ENCODE results near the gene PCDH7.

Gene PCDH7

GRCh38 chr4:30721185-30722091 is 1.3 kb downstream of the PCDH7 start:
- no peaks in the 10 kb centered on the region for H3K9me3 Mint-ChIP-seq
- peaks cover 16% of the 10 kb centered on the region for H3K27me3 Mint-ChIP-seq
- no peak overlapping the region for H3K27ac Mint-ChIP-seq
- ATAC-seq (ENCODE audit: low read depth), result no peak
- peaks cover 8% of the 10 kb centered on the region for H3K4me1 Mint-ChIP-seq
- H3K4me3 Mint-ChIP-seq, result no peak overlapping the region
- no peak for DNase-seq (ENCODE audit: low spot score in 2 of 2)
- H3K36me3 Mint-ChIP-seq, result no peaks in the 10 kb centered on the region

- no peak overlapping the region for H3K27ac Mint-ChIP-seq
- H3K9me3 Mint-ChIP-seq, result no peaks in the 10 kb centered on the region
- peaks cover 6% of the 10 kb centered on the region for H3K4me1 Mint-ChIP-seq
- ATAC-seq (ENCODE audit: low read depth) (no peak), DNase-seq (ENCODE audit: low spot score in 2 of 2) (no peak)
- H3K27me3 Mint-ChIP-seq, result peaks cover 16% of the 10 kb centered on the region
- H3K4me3 Mint-ChIP-seq, result no peak overlapping the region
- no peaks in the 10 kb centered on the region for H3K36me3 Mint-ChIP-seq
Observed at GRCh38 chr4:30722092-30722358, 1.9 kb downstream of the PCDH7 start.

DNA sequence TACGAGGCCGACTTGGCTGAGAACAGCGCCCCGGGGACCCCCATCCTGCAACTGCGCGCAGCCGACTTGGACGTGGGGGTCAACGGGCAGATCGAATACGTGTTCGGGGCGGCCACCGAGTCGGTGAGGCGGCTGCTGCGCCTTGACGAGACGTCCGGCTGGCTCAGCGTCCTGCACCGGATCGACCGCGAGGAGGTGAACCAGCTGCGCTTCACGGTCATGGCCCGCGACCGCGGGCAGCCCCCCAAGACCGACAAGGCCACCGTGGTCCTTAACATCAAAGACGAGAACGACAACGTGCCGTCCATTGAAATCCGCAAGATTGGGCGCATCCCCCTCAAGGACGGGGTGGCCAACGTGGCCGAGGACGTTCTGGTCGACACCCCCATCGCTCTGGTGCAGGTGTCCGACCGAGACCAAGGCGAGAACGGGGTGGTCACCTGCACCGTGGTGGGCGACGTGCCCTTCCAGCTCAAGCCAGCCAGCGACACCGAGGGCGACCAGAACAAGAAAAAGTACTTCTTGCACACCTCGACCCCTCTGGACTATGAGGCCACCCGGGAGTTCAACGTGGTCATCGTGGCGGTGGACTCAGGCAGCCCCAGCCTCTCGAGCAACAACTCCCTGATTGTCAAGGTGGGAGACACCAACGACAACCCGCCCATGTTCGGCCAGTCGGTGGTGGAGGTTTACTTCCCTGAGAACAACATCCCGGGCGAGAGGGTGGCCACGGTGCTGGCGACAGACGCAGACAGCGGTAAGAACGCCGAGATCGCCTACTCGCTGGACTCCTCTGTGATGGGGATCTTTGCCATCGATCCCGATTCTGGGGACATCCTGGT is 2.4 kb downstream of the PCDH7 start:
- Mint-ChIP-seq H3K4me1 (peaks cover 2% of the 10 kb centered on the region), H3K27me3 (peaks cover 12% of the 10 kb centered on the region), H3K27ac (no peak overlapping the region), H3K9me3 (no peaks in the 10 kb centered on the region), H3K36me3 (no peaks in the 10 kb centered on the region), H3K4me3 (no peak overlapping the region)
- no peak for DNase-seq (ENCODE audit: low spot score in 2 of 2)
- no peak for ATAC-seq (ENCODE audit: low read depth)

DNA sequence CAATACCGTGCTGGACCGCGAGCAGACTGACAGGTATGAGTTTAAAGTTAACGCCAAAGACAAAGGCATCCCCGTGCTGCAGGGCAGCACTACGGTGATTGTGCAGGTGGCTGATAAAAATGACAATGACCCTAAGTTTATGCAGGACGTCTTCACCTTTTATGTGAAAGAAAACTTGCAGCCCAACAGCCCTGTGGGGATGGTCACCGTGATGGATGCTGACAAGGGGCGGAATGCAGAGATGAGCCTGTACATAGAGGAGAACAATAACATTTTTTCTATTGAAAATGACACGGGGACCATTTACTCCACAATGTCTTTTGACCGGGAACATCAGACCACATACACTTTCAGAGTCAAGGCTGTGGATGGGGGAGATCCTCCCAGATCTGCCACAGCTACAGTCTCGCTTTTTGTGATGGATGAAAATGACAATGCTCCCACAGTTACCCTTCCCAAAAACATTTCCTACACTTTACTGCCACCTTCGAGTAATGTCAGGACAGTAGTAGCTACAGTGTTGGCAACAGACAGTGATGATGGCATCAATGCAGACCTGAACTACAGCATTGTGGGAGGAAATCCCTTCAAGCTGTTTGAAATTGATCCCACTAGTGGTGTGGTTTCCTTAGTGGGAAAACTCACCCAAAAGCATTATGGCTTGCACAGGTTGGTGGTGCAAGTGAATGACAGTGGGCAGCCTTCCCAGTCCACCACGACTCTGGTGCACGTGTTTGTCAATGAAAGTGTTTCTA is 3.2 kb downstream of the PCDH7 start:
- no peak for ATAC-seq (ENCODE audit: low read depth)
- no peak for DNase-seq (ENCODE audit: low spot score in 2 of 2)
- peaks cover 2% of the 10 kb centered on the region for H3K4me1 Mint-ChIP-seq
- no peaks in the 10 kb centered on the region for H3K9me3 Mint-ChIP-seq
- no peaks in the 10 kb centered on the region for H3K36me3 Mint-ChIP-seq
- H3K4me3 Mint-ChIP-seq, result no peak overlapping the region
- H3K27me3 Mint-ChIP-seq, result peaks cover 8% of the 10 kb centered on the region
- no peak overlapping the region for H3K27ac Mint-ChIP-seq

- Mint-ChIP-seq H3K36me3 (no peaks in the 10 kb centered on the region), H3K4me3 (no peak overlapping the region), H3K27me3 (peaks cover 6% of the 10 kb centered on the region), H3K27ac (no peak overlapping the region), H3K4me1 (peaks cover under 1% of the 10 kb centered on the region), H3K9me3 (no peaks in the 10 kb centered on the region)
- no peak for DNase-seq (ENCODE audit: low spot score in 2 of 2)
- ATAC-seq (ENCODE audit: low read depth), result no peak
Observed at GRCh38 chr4:30724247-30724646, 4.1 kb downstream of the PCDH7 start.

DNA sequence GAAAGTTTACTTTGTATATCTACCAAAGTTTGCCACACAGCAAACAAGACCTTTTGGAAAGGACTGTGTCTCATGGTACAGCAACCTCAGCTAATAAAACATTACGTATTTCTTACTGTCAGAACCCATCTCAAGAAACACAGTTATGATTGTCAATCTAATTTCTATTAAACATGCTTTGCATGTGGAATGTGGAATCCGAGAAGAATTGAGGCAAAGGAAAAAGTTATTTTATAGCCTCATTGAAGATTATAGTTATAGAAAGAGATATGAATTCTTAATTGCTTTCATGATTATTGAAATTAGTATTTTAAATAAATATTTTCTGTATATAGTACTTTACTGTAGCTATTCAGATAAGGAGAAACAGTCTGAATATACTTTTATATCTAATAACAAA is 5.4 kb downstream of the PCDH7 start:
- no peak overlapping the region for H3K4me3 Mint-ChIP-seq
- H3K4me1 Mint-ChIP-seq, result no peaks in the 10 kb centered on the region
- no peak for ATAC-seq (ENCODE audit: low read depth)
- H3K27me3 Mint-ChIP-seq, result peaks cover 3% of the 10 kb centered on the region
- no peaks in the 10 kb centered on the region for H3K36me3 Mint-ChIP-seq
- H3K9me3 Mint-ChIP-seq, result no peaks in the 10 kb centered on the region
- no peak overlapping the region for H3K27ac Mint-ChIP-seq
- DNase-seq (ENCODE audit: low spot score in 2 of 2), result no peak

DNA sequence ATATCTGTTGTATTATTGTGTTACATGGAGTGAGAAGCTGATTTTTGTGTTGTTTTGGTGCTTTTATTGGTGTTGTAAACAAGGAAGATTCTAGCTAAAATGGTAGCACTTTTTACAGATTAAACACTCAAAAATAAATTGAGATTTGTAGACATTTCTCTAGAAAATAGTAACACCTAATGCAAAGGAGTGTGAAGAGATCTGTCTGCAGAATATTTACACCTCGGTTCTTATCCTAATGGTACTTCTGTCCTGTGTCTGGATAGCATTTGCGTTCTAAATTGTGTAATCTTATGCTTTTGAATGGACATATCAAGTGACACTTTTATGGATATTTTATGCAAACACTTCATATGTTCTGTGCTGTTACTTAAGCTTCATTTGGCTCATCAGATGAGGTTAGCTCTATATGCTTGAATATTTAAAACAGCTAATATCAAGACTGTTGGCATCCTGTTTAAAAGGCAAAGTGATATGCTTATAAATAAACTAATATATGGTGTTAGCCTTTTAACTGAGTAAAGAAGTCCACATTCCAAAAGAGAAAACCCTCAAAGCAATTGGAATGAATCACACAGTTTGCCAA is 6.0 kb downstream of the PCDH7 start:
- no peaks in the 10 kb centered on the region for H3K36me3 Mint-ChIP-seq
- H3K27me3 Mint-ChIP-seq, result peaks cover 2% of the 10 kb centered on the region
- H3K9me3 Mint-ChIP-seq, result no peaks in the 10 kb centered on the region
- H3K4me1 Mint-ChIP-seq, result no peaks in the 10 kb centered on the region
- DNase-seq (ENCODE audit: low spot score in 2 of 2) (no peak), ATAC-seq (ENCODE audit: low read depth) (no peak)
- H3K4me3 Mint-ChIP-seq, result no peak overlapping the region
- H3K27ac Mint-ChIP-seq, result no peak overlapping the region

- Mint-ChIP-seq H3K27ac (no peak overlapping the region), H3K9me3 (no peaks in the 10 kb centered on the region), H3K4me3 (no peak overlapping the region), H3K4me1 (no peaks in the 10 kb centered on the region), H3K27me3 (peaks cover 2% of the 10 kb centered on the region), H3K36me3 (no peaks in the 10 kb centered on the region)
- DNase-seq (ENCODE audit: low spot score in 2 of 2) (no peak), ATAC-seq (ENCODE audit: low read depth) (no peak)
Observed at GRCh38 chr4:30727409-30727808, 7.2 kb downstream of the PCDH7 start.

GRCh38 chr4:30728311-30728710 is 8.1 kb downstream of the PCDH7 start:
- no peaks in the 10 kb centered on the region for H3K9me3 Mint-ChIP-seq
- DNase-seq (ENCODE audit: low spot score in 2 of 2) (no peak), ATAC-seq (ENCODE audit: low read depth) (no peak)
- no peaks in the 10 kb centered on the region for H3K4me1 Mint-ChIP-seq
- no peaks in the 10 kb centered on the region for H3K36me3 Mint-ChIP-seq
- no peaks in the 10 kb centered on the region for H3K27me3 Mint-ChIP-seq
- no peak overlapping the region for H3K4me3 Mint-ChIP-seq
- no peak overlapping the region for H3K27ac Mint-ChIP-seq

GRCh38 chr4:30743897-30744296 is 23.7 kb downstream of the PCDH7 start:
- no peaks in the 10 kb centered on the region for H3K27me3 Mint-ChIP-seq
- no peaks in the 10 kb centered on the region for H3K9me3 Mint-ChIP-seq
- no peak overlapping the region for H3K27ac Mint-ChIP-seq
- no peak overlapping the region for H3K4me3 Mint-ChIP-seq
- DNase-seq (ENCODE audit: low spot score in 2 of 2) (no peak), ATAC-seq (ENCODE audit: low read depth) (no peak)
- H3K4me1 Mint-ChIP-seq, result no peaks in the 10 kb centered on the region
- H3K36me3 Mint-ChIP-seq, result no peaks in the 10 kb centered on the region

GRCh38 chr4:30744386-30744785 is 24.2 kb downstream of the PCDH7 start:
- H3K27ac Mint-ChIP-seq, result no peak overlapping the region
- H3K36me3 Mint-ChIP-seq, result no peaks in the 10 kb centered on the region
- no peaks in the 10 kb centered on the region for H3K9me3 Mint-ChIP-seq
- H3K4me1 Mint-ChIP-seq, result no peaks in the 10 kb centered on the region
- H3K4me3 Mint-ChIP-seq, result no peak overlapping the region
- ATAC-seq (ENCODE audit: low read depth), result no peak
- H3K27me3 Mint-ChIP-seq, result no peaks in the 10 kb centered on the region
- DNase-seq (ENCODE audit: low spot score in 2 of 2), result no peak

GRCh38 chr4:30744957-30745640 is 24.9 kb downstream of the PCDH7 start:
- Mint-ChIP-seq H3K27me3 (no peaks in the 10 kb centered on the region), H3K4me1 (no peaks in the 10 kb centered on the region), H3K27ac (no peak overlapping the region), H3K9me3 (no peaks in the 10 kb centered on the region), H3K36me3 (no peaks in the 10 kb centered on the region), H3K4me3 (no peak overlapping the region)
- ATAC-seq (ENCODE audit: low read depth), result no peak
- DNase-seq (ENCODE audit: low spot score in 2 of 2), result no peak

GRCh38 chr4:30746735-30747134 is 26.6 kb downstream of the PCDH7 start:
- no peak overlapping the region for H3K4me3 Mint-ChIP-seq
- ATAC-seq (ENCODE audit: low read depth) (no peak), DNase-seq (ENCODE audit: low spot score in 2 of 2) (no peak)
- H3K27me3 Mint-ChIP-seq, result no peaks in the 10 kb centered on the region
- no peak overlapping the region for H3K27ac Mint-ChIP-seq
- no peaks in the 10 kb centered on the region for H3K9me3 Mint-ChIP-seq
- no peaks in the 10 kb centered on the region for H3K36me3 Mint-ChIP-seq
- no peaks in the 10 kb centered on the region for H3K4me1 Mint-ChIP-seq

All from memory B cell (primary cell).